NCI-H2227 (cell line): Measurements from ENCODE around the gene TK2.

Experiments
- DNase-seq: peaks from one replicate; lab custom pipeline; 2025; ENCODE audit not compliant: unreplicated experiment; lab: John Stamatoyannopoulos, UW

TK2 gene

GRCh38 chr16:66547101-66547989 is 2.6 kb downstream of the TK2 start:
- no peak for DNase-seq

DNA sequence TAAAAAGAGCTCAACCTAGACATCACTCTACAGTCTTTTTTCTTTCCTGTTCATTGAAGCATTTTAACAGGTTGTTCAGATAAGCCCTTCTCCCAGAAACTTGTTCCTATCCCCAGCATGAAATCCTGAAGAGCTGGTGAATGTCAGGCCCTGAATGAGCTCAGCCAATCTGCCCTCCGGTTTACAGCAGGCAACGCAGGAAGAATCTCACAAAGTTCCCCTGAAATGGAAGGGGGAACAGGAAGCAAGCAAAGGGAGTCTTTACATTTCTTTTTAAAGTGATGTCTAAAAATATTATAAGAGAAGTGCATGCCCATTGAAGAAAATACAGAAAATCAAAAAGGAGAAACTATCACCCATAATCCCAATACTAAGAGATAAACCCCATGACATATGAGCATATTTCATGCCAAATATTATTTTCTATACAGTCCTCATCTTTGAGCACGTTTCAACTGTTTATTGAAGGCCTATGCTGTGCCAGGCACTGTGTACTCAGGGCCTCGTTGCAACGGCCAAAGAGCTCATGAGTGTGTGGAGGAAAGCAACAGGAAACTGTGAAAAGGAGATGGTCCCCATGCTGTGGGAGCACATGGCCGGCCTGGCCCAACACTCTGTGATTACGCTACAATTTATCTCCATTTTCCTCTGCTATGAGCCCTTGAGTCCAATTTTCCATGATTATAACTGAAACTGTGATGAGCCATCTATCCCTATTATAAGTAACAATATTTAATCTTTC is 5.7 kb downstream of the TK2 start:
- DNase-seq: no peak

DNA sequence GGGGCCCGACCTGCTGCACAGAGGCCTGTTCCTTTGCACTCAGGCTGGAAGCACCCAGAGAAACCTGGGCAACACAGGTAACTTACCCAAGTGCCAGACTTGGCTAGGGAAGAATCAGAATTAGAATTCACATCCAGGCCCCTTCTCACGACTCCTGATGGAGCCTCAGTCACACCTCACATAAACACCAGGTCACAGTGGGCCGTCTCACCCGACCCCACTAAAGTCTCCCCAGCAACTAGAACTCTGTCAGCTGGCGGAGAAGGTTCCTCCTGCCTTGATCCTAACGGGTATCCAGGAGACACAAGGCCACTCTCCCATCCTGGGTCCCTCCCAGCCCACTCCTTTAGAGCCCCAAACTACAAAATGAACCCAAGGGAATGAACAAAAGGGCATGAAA is 6.4 kb downstream of the TK2 start:
- DNase-seq: no peak

DNA sequence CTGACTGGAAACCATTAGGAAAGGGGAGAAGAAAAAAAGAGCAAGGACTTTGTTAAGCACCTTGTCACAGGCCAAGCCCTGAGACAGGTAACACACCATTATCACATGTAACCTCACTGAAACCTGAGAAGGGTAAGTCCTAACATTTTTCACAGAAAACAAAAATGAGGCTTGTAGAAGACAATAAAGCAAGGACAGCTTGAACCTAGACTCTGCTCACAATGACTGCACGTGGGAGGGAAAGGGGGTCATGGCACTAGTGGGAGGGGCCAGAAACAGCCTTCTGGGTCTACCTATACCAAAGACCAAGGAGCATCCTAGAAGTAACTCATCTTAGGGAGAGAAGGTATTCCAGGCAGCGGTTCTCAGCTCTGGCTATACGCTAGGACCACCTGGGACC is 7.5 kb downstream of the TK2 start:
- no peak for DNase-seq

DNA sequence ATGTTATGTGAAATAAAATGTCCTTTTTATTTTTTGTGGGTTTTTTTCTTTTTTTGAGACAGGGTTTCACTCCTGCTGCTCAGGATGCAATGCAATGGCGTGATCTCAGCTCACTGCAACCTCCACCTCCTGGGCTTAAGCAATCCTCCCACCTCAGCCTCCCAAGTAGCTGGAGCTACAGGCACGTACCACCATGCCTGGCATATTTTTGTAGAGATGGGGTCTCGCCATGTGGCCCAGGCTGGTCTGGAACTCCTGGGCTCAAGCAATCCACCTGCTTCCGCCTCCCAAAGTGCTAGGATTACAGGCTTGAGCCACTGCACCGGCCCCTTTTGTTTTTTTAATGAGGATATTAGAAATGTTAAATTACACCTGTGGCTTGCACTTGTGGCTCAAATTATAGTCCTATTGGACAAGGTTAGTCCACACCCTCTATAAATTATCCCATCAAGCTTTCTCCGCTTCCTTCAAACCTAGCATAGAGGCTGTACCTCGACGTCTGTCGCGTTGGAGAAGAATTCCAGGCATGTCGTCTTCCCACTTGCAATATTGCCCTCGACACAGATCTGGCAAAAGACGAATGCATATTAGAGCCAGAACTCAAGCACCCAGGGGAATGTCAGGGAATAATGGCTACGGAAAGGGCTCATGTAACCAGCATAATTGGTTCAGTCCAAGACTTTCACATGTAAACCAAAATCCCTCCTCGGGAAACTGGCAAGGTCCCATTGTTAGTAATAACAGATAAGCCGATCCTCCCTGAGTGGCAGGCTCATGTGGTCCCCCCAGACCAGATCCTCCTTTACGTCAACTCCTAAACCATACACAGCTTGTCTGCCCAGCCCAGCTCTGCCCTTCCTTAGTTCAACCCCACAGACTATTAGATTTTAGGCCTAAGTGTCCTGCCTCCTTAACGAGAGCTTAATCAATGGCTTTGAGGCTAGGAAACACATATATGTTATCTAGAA is 8.2 kb downstream of the TK2 start:
- no peak for DNase-seq

- no peak for DNase-seq
Observed at GRCh38 chr16:66539623-66540469, 10.1 kb downstream of the TK2 start.

DNA sequence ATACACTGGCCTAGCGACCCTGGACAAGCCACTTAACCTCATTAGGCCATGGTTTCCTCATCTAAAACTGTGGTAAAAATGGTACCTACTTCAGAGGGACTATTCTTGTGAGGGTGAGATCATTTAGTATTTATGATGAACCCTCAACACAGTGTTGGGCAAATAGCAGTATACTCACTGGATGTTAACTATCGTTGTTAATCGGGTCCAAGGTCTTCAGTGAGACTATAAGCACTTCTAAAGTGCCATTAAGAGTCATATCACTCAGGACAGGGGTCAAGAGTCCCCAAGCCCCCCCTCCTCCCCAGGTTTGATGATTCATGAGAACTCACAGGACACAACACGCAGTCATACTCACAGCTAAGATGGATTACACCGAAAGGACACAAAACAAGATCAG is 11.0 kb downstream of the TK2 start:
- no peak for DNase-seq

- no peak for DNase-seq
Observed at GRCh38 chr16:66537236-66537635, 12.7 kb downstream of the TK2 start.

- no peak for DNase-seq
Observed at GRCh38 chr16:66536525-66536924, 13.4 kb downstream of the TK2 start.

- DNase-seq: no peak
Observed at GRCh38 chr16:66534376-66534799, 15.5 kb downstream of the TK2 start.

GRCh38 chr16:66529475-66529874 is 20.4 kb downstream of the TK2 start:
- DNase-seq: no peak

GRCh38 chr16:66528294-66528693 is 21.6 kb downstream of the TK2 start:
- DNase-seq: no peak

DNA sequence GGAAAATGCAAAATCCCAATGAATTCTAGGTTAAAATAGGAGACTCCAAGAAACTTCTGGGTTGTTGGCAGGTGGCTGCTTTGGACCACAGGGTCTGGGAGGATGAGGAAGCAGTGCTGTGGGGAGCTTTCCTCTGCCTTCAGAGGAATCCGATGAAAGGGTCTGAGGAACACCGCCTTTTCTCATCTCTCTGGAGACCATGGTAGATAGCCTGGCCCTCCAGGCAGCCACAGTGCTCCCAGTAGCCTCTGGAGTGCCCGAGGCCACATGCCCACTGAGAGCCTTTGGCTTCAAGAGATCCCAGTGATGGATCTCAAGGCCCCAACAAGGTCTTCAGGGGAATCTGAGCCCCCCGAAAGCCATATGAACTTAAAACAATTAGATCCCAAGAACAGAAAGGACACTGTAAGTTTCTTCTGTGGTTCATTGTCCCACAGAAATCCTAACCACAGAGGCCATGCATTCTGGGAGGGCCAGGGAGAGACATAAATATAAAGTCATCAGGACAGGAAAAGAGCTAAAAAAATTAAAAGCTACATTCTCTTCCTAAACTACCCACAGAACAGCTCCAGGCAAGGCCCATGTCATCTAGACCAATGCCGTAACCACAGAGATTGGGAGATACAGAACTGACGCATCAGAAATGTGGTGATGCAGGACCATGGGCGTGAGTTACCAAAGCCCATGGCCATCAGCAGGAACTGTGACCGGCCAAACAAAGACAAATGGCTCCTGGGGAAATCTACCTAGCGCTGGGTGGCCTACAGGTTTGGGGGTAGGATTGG is 24.3 kb downstream of the TK2 start:
- no peak for DNase-seq

DNA sequence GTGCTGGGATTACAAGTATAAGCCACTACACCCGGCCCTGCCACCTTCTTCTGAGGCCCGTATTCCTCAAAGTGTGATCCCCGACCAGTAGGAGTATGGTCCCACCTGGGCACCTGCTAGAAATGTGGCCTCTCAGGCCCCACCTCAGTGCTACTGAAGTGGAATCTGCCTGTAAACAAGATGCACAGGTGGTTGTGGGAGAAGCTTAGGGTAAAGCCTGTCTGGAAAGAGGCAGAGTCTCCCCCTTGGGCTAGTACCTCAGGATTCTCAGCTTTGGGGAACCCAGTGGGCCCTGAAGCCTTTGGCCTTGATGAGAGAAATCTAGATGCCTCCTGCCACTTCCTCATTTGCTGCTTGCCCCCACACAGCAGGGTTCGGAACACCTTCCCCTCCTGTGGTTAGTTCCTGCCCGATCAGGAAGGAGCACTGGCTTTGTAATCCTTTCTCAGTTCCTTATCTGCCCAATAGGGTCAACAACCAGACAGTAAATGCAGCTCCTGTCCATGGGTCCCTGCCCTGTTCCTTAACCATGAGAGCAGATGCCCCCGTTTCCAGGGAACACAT is 25.2 kb downstream of the TK2 start:
- DNase-seq: no peak

GRCh38 chr16:66523861-66524354 is 26.0 kb downstream of the TK2 start:
- DNase-seq: no peak

- DNase-seq: no peak
Observed at GRCh38 chr16:66522816-66523590, 26.9 kb downstream of the TK2 start.

GRCh38 chr16:66521951-66522771 is 27.8 kb downstream of the TK2 start:
- no peak for DNase-seq
